Cardiac muscle cell (in vitro differentiated cells and primary cell): ENCODE measurements around the gene APCDD1L. TPM values are rescaled to one million over a fixed set of nuclear protein-coding genes. Genes with fewer than 3 reads are reported as not detected.

Source experiments
- DNase-seq, 2 donors: peaks; one replicate each; pipeline versions ENCODE4 v3.0.0 to v3.0.0-alpha.2; 2010 to 2017; ENCODE audit warnings: low read depth in 1 of 2, low spot score in 1 of 2
- H3K27ac ChIP-seq: fragments of 200-600 bp; sonication (generic); 2 replicates; pipeline ENCODE4 v1.5.1; 2016
- H3K27me3 ChIP-seq: fragments of 200-600 bp; sonication (generic); 2 replicates; pipeline ENCODE4 v1.6.0; 2016; ENCODE audit warnings: control low read depth
- H3K36me3 ChIP-seq: fragments of 200-600 bp; sonication (generic); 2 replicates; pipeline ENCODE4 v1.5.1; 2016; ENCODE audit warnings: control low read depth
- H3K4me1 ChIP-seq: fragments of 200-600 bp; sonication (generic); 2 replicates; pipeline ENCODE4 v1.8.1; 2017; ENCODE audit warnings: low read depth, mild to moderate bottlenecking, mixed run types
- H3K4me3 ChIP-seq: fragments of 200-600 bp; sonication (generic); 2 replicates; pipeline ENCODE4 v1.5.1; 2016; ENCODE audit warnings: mild to moderate bottlenecking
- H3K9me3 ChIP-seq: fragments of 200-600 bp; sonication (generic); 2 replicates; pipeline ENCODE4 v1.5.1; 2017; ENCODE audit warnings: low read depth, mild to moderate bottlenecking, control low read depth
- polyA plus RNA-seq: library from polyadenylated mRNA; unstranded; fragments of >200 nt; fragmentation: Nextera tagmentation; extraction: Ambion mirVana; gene quantifications from 2 replicates; pipeline ENCODE4 v1.2.1, GENCODE V29; 2016
- total RNA-seq: library from RNA; depleted of rRNA; stranded (reverse); fragments of >200 nt; gene quantifications from 2 replicates; pipeline ENCODE4 v1.2.3, GENCODE V29; 2016
- TF ChIP-seq, protein P1 (sequence below): IDR thresholded peaks from 2 replicates; pipeline ENCODE4 v1.5.1; 2012; ENCODE audit warnings: low read depth, mild to moderate bottlenecking, low read length

The APCDD1L gene
- total and polyA plus RNA-seq, 2 experiments from 2014 or later: 0.21 to 1.1 TPM

DNA sequence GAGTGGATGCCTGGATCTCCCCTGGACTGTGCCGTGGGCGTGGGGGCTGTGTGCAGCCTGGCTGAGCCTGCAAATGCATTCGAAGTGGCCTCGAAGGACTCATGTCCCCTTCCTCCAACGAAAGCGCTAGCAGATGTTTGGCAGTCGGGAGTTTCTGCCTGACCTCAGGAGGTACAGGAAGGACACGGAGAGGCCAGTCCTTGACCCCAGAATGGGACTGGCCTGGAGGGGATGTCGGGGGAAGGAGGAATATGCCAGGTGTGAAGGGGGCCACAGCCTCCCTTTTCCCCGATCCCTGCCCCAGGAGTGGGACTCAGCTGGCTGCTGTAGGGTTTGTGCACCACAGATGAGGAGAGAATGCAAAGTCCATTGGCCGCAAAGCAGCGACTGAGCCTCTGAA, 45.6 kb downstream of the APCDD1L start:
- Histone ChIP-seq H3K9me3 (no peaks in the 10 kb centered on the region), H3K4me1 (no peaks in the 10 kb centered on the region), H3K36me3 (no peaks in the 10 kb centered on the region), H3K4me3 (no peak overlapping the region), H3K27me3 (no peaks in the 10 kb centered on the region), H3K27ac (no peak overlapping the region)
- no peak for DNase-seq
- TF ChIP-seq, protein P1, sequence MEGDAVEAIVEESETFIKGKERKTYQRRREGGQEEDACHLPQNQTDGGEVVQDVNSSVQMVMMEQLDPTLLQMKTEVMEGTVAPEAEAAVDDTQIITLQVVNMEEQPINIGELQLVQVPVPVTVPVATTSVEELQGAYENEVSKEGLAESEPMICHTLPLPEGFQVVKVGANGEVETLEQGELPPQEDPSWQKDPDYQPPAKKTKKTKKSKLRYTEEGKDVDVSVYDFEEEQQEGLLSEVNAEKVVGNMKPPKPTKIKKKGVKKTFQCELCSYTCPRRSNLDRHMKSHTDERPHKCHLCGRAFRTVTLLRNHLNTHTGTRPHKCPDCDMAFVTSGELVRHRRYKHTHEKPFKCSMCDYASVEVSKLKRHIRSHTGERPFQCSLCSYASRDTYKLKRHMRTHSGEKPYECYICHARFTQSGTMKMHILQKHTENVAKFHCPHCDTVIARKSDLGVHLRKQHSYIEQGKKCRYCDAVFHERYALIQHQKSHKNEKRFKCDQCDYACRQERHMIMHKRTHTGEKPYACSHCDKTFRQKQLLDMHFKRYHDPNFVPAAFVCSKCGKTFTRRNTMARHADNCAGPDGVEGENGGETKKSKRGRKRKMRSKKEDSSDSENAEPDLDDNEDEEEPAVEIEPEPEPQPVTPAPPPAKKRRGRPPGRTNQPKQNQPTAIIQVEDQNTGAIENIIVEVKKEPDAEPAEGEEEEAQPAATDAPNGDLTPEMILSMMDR: no peak

DNA sequence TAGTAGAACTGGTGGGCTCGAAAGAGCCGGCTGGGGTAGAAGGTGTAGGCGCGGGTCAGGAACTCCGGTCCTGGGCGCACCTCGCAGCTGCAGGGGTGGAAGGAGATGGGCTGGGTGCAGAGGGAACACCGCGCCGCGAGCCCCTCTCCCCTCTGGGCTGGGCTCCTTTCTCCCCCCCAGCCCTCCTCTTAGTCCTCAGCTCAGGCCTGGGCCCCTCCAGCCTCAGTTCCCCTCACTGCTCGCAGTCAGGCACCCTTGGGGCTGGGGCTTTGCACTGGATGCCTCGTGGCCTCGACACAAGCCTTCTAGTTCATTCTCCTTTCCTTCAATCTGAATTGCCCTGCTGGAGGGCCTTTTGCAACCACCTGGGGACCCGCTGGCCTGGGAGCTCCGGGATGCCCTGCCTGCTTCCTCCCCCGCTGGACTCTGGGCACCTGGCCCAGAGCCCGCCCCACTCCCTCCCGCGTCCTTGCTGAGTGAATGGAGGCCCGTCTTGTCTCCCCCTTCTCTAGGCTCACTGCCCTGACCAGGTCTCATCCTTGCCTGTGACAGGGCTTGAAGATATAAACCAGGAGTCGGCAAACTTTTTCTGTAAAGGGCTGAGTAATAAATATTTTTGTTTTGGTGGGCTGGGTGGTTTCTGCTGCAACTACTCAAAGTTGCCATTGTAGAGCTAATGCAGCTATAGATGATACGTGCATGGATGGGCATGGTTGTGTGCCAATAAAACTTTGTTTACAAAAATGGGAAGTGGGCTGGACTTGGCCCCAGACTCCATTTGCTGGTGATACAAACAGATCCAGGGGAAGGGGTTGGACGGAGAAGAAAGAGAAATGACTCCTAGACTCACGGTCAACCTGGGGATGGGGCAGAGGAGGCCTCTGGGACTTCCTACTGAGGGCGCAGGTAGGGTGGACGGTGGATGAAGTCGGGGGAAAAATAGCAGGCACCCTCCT, 47.3 kb downstream of the APCDD1L start:
- no peaks in the 10 kb centered on the region for H3K27me3 ChIP-seq
- H3K27ac ChIP-seq: no peak overlapping the region
- H3K9me3 ChIP-seq: no peaks in the 10 kb centered on the region
- no peaks in the 10 kb centered on the region for H3K36me3 ChIP-seq
- H3K4me1 ChIP-seq: peaks cover 5% of the 10 kb centered on the region
- TF ChIP-seq, protein P1: no peak
- DNase-seq: no peak
- H3K4me3 ChIP-seq: no peak overlapping the region

GRCh38 chr20:58466729-58467571, 48.2 kb downstream of the APCDD1L start:
- Histone ChIP-seq H3K27me3 (no peaks in the 10 kb centered on the region), H3K4me1 (peaks cover 5% of the 10 kb centered on the region), H3K4me3 (no peak overlapping the region), H3K9me3 (no peaks in the 10 kb centered on the region), H3K36me3 (no peaks in the 10 kb centered on the region), H3K27ac (no peak overlapping the region)
- DNase-seq: no peak
- TF ChIP-seq, protein P1: no peak

- no peaks in the 10 kb centered on the region for H3K36me3 ChIP-seq
- DNase-seq: no peak
- no peaks in the 10 kb centered on the region for H3K9me3 ChIP-seq
- no peak overlapping the region for H3K27ac ChIP-seq
- TF ChIP-seq, protein P1: no peak
- no peaks in the 10 kb centered on the region for H3K27me3 ChIP-seq
- no peak overlapping the region for H3K4me3 ChIP-seq
- peaks cover 5% of the 10 kb centered on the region for H3K4me1 ChIP-seq
These were observed 49.0 kb downstream of the APCDD1L start for GRCh38 chr20:58466095-58466708.

- DNase-seq: no peak
- TF ChIP-seq, protein P1: no peak
- Histone ChIP-seq H3K4me3 (no peak overlapping the region), H3K9me3 (no peaks in the 10 kb centered on the region), H3K27ac (no peak overlapping the region), H3K27me3 (no peaks in the 10 kb centered on the region), H3K36me3 (no peaks in the 10 kb centered on the region), H3K4me1 (peaks cover 5% of the 10 kb centered on the region)
These were observed 50.4 kb downstream of the APCDD1L start for GRCh38 chr20:58464838-58465237.
